ENCODE results near the gene CLEC3B. TPM values are rescaled to one million over a fixed set of nuclear protein-coding genes. Genes with fewer than 3 reads are reported as not detected.

CLEC3B gene
- total RNA-seq, 1 donor from 2014 or later: not detected

GRCh38 chr3:45024542-45025255, 1.4 kb upstream of the CLEC3B start:
- no peak for DNase-seq (ENCODE audit: low read depth)
- no peak overlapping the region for H3K4me3 ChIP-seq (ENCODE audit: low read depth, low read length)
- no peaks in the 10 kb centered on the region for H3K36me3 ChIP-seq (ENCODE audit: control insufficient read depth, insufficient read depth, low read length)
- peaks cover 2% of the 10 kb centered on the region for H3K27me3 ChIP-seq (ENCODE audit: control insufficient read depth, insufficient read depth, low read length)
- no peak for TF ChIP-seq CTCF (IDR thresholded peaks at IDR 0.05; ENCODE audit: insufficient read depth, low read length, poor library complexity, severe bottlenecking)

GRCh38 chr3:45026957-45027356, 854 bp downstream of the CLEC3B start:
- DNase-seq (ENCODE audit: low read depth): no peak
- TF ChIP-seq CTCF (IDR thresholded peaks at IDR 0.05; ENCODE audit: insufficient read depth, low read length, poor library complexity, severe bottlenecking): no peak
- no peaks in the 10 kb centered on the region for H3K36me3 ChIP-seq (ENCODE audit: control insufficient read depth, insufficient read depth, low read length)
- H3K27me3 ChIP-seq (ENCODE audit: control insufficient read depth, insufficient read depth, low read length): peaks cover 2% of the 10 kb centered on the region
- H3K4me3 ChIP-seq (ENCODE audit: low read depth, low read length): no peak overlapping the region

DNA sequence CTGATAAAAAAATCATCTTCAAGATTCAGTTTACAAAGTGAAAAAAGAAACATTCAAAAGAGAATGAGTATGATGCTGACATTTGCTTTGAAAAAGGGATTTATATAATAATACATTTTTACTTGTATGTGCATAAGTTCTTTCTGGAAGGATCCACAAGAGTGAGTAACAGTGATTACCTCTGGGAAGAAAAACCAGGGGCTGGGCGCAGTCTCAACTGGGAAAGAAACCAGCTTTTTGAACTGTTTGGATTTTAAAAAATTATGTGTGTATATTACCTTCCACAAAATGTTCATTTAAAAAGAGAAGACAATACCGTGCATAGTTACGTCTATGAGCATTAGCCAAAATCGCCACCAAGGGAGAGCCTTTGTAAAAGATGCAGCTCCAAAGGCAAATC, 1.3 kb downstream of the CLEC3B start:
- Histone ChIP-seq H3K36me3 (ENCODE audit: control insufficient read depth, insufficient read depth, low read length) (no peaks in the 10 kb centered on the region), H3K27me3 (ENCODE audit: control insufficient read depth, insufficient read depth, low read length) (peaks cover 2% of the 10 kb centered on the region), H3K4me3 (ENCODE audit: low read depth, low read length) (no peak overlapping the region)
- no peak for DNase-seq (ENCODE audit: low read depth)
- no peak for TF ChIP-seq CTCF (IDR thresholded peaks at IDR 0.05; ENCODE audit: insufficient read depth, low read length, poor library complexity, severe bottlenecking)

DNA sequence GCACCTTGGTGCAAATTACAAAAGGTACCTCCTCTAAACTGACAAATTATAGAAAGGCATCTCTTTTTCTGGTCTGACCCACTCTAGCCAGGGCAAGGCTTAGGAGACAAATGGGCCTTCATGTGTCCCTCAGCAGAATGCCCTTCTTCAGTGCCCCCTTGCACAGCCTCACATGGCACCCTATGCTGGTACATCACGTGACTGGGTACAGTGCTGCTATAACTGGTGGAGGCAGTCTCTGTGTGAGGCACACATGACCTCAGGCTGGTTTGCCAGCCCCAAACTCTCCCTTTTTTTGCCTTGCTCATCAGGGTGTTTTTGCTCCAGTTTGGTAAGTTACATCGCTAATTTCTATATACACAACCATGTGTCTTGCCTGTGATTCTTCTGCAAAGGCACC, 3.1 kb downstream of the CLEC3B start:
- H3K36me3 ChIP-seq (ENCODE audit: control insufficient read depth, insufficient read depth, low read length): no peaks in the 10 kb centered on the region
- no peak for DNase-seq (ENCODE audit: low read depth)
- TF ChIP-seq CTCF (IDR thresholded peaks at IDR 0.05; ENCODE audit: insufficient read depth, low read length, poor library complexity, severe bottlenecking): no peak
- no peak overlapping the region for H3K4me3 ChIP-seq (ENCODE audit: low read depth, low read length)
- H3K27me3 ChIP-seq (ENCODE audit: control insufficient read depth, insufficient read depth, low read length): peaks cover 2% of the 10 kb centered on the region

DNA sequence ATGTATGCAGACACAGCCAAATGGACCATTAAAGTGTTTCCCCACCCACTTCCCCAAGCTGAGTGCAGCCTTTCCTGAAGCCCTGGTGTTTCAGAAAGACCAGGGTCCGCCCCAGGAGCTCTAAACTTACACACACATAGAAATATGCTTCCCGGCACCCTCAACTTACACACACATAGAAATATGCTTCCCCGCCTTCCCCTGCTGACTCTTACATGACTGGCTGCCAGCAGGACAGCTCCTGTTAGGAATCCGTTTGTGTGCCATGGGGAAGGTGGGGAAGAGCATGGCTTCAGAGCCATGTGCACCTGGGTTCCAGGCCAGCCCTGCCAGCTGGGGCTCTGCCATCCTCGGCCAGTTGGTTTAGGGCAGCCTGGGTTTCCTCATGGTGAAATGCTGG, 3.6 kb downstream of the CLEC3B start:
- TF ChIP-seq CTCF (IDR thresholded peaks at IDR 0.05; ENCODE audit: insufficient read depth, low read length, poor library complexity, severe bottlenecking): no peak
- DNase-seq (ENCODE audit: low read depth): no peak
- Histone ChIP-seq H3K4me3 (ENCODE audit: low read depth, low read length) (no peak overlapping the region), H3K36me3 (ENCODE audit: control insufficient read depth, insufficient read depth, low read length) (no peaks in the 10 kb centered on the region), H3K27me3 (ENCODE audit: control insufficient read depth, insufficient read depth, low read length) (peaks cover 2% of the 10 kb centered on the region)

DNA sequence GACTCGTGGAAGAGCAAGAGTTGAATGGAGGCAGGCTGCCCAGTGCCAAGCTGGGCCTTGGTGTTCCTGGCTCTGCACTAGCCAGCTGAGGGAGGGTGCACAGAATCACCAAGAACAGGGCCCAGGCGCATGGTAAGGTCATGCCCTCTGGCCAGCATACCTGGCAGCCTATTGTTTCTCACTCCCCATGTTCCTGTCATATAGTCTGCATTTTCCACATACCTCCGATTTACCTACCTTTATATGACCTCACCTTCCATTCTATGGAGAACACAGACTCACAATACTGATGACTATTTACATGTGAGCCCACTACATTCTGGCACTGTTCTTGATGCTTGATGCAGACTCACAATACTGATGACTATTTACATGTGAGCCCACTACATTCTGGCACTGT, 5.4 kb downstream of the CLEC3B start:
- Histone ChIP-seq H3K27me3 (ENCODE audit: control insufficient read depth, insufficient read depth, low read length) (no peaks in the 10 kb centered on the region), H3K36me3 (ENCODE audit: control insufficient read depth, insufficient read depth, low read length) (no peaks in the 10 kb centered on the region), H3K4me3 (ENCODE audit: low read depth, low read length) (no peak overlapping the region)
- no peak for DNase-seq (ENCODE audit: low read depth)
- TF ChIP-seq CTCF (IDR thresholded peaks at IDR 0.05; ENCODE audit: insufficient read depth, low read length, poor library complexity, severe bottlenecking): no peak

All from kidney epithelial cell (primary cell).